HL-60 (cell line): ENCODE results near the gene SHLD1.

Experiments used
- DNase-seq, 2 experiments: peaks; one replicate each; pipeline ENCODE4 v3.0.0-alpha.2; 2010 to 2020; ENCODE audit warnings: low read depth in 1 of 2, low spot score in 1 of 2
- H3K27ac ChIP-seq: fragments of 250-450 bp; sonication (Bioruptor Pico); replicated peaks from 2 replicates; pipeline ENCODE4 v1.5.1; 2020; ENCODE audit warnings: mild to moderate bottlenecking, moderate library complexity
- H3K27me3 ChIP-seq: fragments of 250-450 bp; sonication (Bioruptor Pico); 2 replicates; pipeline ENCODE4 v1.5.1; 2021; ENCODE audit warnings: mild to moderate bottlenecking, moderate library complexity; ENCODE audit not compliant: insufficient read depth, poor library complexity, severe bottlenecking
- H3K4me3 ChIP-seq: replicated peaks from 2 replicates; pipeline ENCODE4 v1.5.1; 2011; ENCODE audit warnings: mild to moderate bottlenecking, control low read depth, low read length; ENCODE audit not compliant: insufficient read depth
- CTCF ChIP-seq: IDR thresholded peaks from one replicate; pipeline ENCODE4 v1.5.1; 2011; ENCODE audit warnings: low read length, control low read depth, inconsistent platforms; ENCODE audit not compliant: insufficient read depth
- GABPA ChIP-seq: IDR thresholded peaks from 2 replicates; pipeline ENCODE4 v1.6.1; 2012; ENCODE audit warnings: low read depth
- POLR2AphosphoS5 ChIP-seq: IDR thresholded peaks from 2 replicates; pipeline ENCODE4 v1.6.1; 2012; ENCODE audit warnings: low read depth
- REST ChIP-seq: IDR thresholded peaks from 2 replicates; pipeline ENCODE4 v1.6.1; 2012; ENCODE audit warnings: low read depth; ENCODE audit not compliant: insufficient replicate concordance
- SPI1 ChIP-seq: IDR thresholded peaks from 2 replicates; pipeline ENCODE4 v1.6.1; 2012; ENCODE audit warnings: low read depth, mild to moderate bottlenecking, borderline replicate concordance

Gene SHLD1

GRCh38 chr20:5882166-5882565, 132.0 kb downstream of the SHLD1 start:
- no peak for DNase-seq
- Histone ChIP-seq H3K27ac (no peak overlapping the region), H3K27me3 (no peaks in the 10 kb centered on the region), H3K4me3 (no peak overlapping the region)
- TF ChIP-seq POLR2AphosphoS5, result no peak
- no peak for TF ChIP-seq SPI1
- no peak for TF ChIP-seq REST
- no peak for TF ChIP-seq CTCF
- no peak for TF ChIP-seq GABPA

GRCh38 chr20:5884465-5885335, 134.5 kb downstream of the SHLD1 start:
- no peak for DNase-seq
- Histone ChIP-seq H3K4me3 (no peak overlapping the region), H3K27me3 (peaks cover 3% of the 10 kb centered on the region)

More at GRCh38 chr20:5884465-5885335, 134.5 kb downstream of the SHLD1 start:
- H3K27ac ChIP-seq, result no peak overlapping the region
- TF ChIP-seq SPI1 (no peak), REST (no peak), POLR2AphosphoS5 (no peak), CTCF (no peak), GABPA (no peak)
